Measurements from ENCODE around the gene KIR2DL3.

GRCh38 chr19:54709212-54709948 is 28.9 kb upstream of the KIR2DL3 start:
- TF ChIP-seq CTCF (IDR thresholded peaks at IDR 0.05) (no peak), POLR2A (IDR thresholded peaks at IDR 0.05) (no peak)

Measured in thyroid gland (tissue), 4 donors.